Endothelial cell of umbilical vein (primary cell): ENCODE data around the gene DND1. TPM values are rescaled to one million over a fixed set of nuclear protein-coding genes. Genes with fewer than 3 reads are reported as not detected.

Source experiments
- BruUV-seq: library from RNA; stranded (reverse); fragments of 400-500 nt; replicated peaks from 2 replicates; lab custom pipeline; 2021; lab: Mats Ljungman, UMichigan
- CTCF ChIA-PET: fragments of 300-600, 350-600 bp; sonication (Branson Sonifier 250); formaldehyde crosslinking; loops from one replicate; lab custom pipeline; 2021; ENCODE audit warnings: antibody characterized with exemption, inconsistent platforms; lab: Charles Lee
- POLR2A ChIA-PET: fragments of 300-600, 350-600 bp; sonication (Branson Sonifier 250); formaldehyde crosslinking; loops from one replicate; lab custom pipeline; 2021; ENCODE audit warnings: antibody characterized with exemption, inconsistent platforms; lab: Charles Lee
- DNase-seq: peaks from one replicate; pipeline ENCODE4 v3.0.0-alpha.2; 2011; ENCODE audit warnings: low read depth, low spot score
- FAIRE-seq: peaks from 2 replicates; lab custom pipeline; 2011; peaks lifted over from hg19 to GRCh38; lab: Jason Lieb, UNC
- H2AFZ ChIP-seq: 2 replicates; pipeline ENCODE4 v1.6.0; 2012; ENCODE audit warnings: low read depth, low read length, control low read depth, inconsistent platforms
- H3K27ac ChIP-seq: 2 replicates; pipeline ENCODE4 v1.5.1; 2011; ENCODE audit warnings: low read depth, mild to moderate bottlenecking, control low read depth, low read length, moderate library complexity; ENCODE audit not compliant: insufficient read depth
- H3K27me3 ChIP-seq, 2 experiments: 2 replicates each; pipeline versions ENCODE4 v1.6.0 to v1.6.1; 2011; ENCODE audit warnings: low read length in 2 of 2, mixed read lengths in 1 of 2; ENCODE audit not compliant: control insufficient read depth in 2 of 2, insufficient read depth in 2 of 2
- H3K36me3 ChIP-seq, 2 experiments: 2 replicates in 1 of 2; 3 replicates in 1 of 2; pipeline ENCODE4 v1.5.1; 2011; ENCODE audit warnings: low read length in 2 of 2, mild to moderate bottlenecking in 1 of 2, moderate library complexity in 1 of 2; ENCODE audit not compliant: control insufficient read depth in 2 of 2, insufficient read depth in 2 of 2; ENCODE audit errors: extremely low read depth in 1 of 2
- H3K4me1 ChIP-seq: 3 replicates; pipeline ENCODE4 v1.5.1; 2011; ENCODE audit warnings: mild to moderate bottlenecking, low read length; ENCODE audit not compliant: control insufficient read depth, insufficient read depth; ENCODE audit errors: extremely low read depth
- H3K4me2 ChIP-seq: 2 replicates; pipeline ENCODE4 v1.6.1; 2011; ENCODE audit warnings: low read length, control low read depth, mixed read lengths; ENCODE audit not compliant: insufficient read depth
- H3K4me3 ChIP-seq, 3 experiments: fragments of 200-600 bp in 1 of 3; sonication (generic), shearing (Covaris generic) in 1 of 3; replicated peaks in 1 of 3; 2 replicates each; pipeline ENCODE4 v1.5.1; 2011 to 2016; ENCODE audit warnings: control low read depth in 3 of 3, low read length in 3 of 3, mild to moderate bottlenecking in 2 of 3, inconsistent platforms in 1 of 3, low read depth in 1 of 3, moderate library complexity in 1 of 3; ENCODE audit not compliant: insufficient read depth in 1 of 3
- H3K79me2 ChIP-seq: 2 replicates; pipeline ENCODE4 v1.6.0; 2012; ENCODE audit warnings: low read length, inconsistent platforms; ENCODE audit not compliant: control insufficient read depth, insufficient read depth
- H3K9ac ChIP-seq: replicated peaks from 2 replicates; pipeline ENCODE3; 2011; ENCODE audit warnings: low read length, control low read depth; ENCODE audit not compliant: insufficient read depth; ENCODE audit errors: extremely low read depth
- H3K9me1 ChIP-seq: replicated peaks from 3 replicates; pipeline ENCODE4 v1.6.0; 2011; ENCODE audit warnings: mild to moderate bottlenecking, low read length; ENCODE audit not compliant: control insufficient read depth, insufficient read depth; ENCODE audit errors: extremely low read depth
- H3K9me3 ChIP-seq: replicated peaks from 2 replicates; pipeline ENCODE4 v1.5.1; 2012; ENCODE audit warnings: low read length, inconsistent platforms; ENCODE audit not compliant: control insufficient read depth, insufficient read depth
- H4K20me1 ChIP-seq: replicated peaks from 2 replicates; pipeline ENCODE3; 2011; ENCODE audit warnings: mild to moderate bottlenecking, low read length; ENCODE audit not compliant: control insufficient read depth, insufficient read depth; ENCODE audit errors: extremely low read depth
- CTCF ChIP-seq, 2 donors: IDR thresholded peaks; 1 replicate in 1 of 2; 2 replicates in 1 of 2; pipeline ENCODE4 v1.5.1; 2011; ENCODE audit warnings: low read length in 2 of 2, mild to moderate bottlenecking in 2 of 2, moderate library complexity in 2 of 2, control low read depth in 1 of 2, inconsistent platforms in 1 of 2, low read depth in 1 of 2; ENCODE audit not compliant: insufficient read depth in 1 of 2; ENCODE audit errors: extremely low read depth in 1 of 2
- EZH2 ChIP-seq: IDR thresholded peaks from 2 replicates; pipeline ENCODE4 v1.6.1; 2012; ENCODE audit warnings: borderline replicate concordance, low read depth, mild to moderate bottlenecking, moderate library complexity, low read length, inconsistent platforms; ENCODE audit not compliant: severe bottlenecking
- FOS ChIP-seq: IDR thresholded peaks from 2 replicates; pipeline ENCODE4 v1.6.1; 2011; ENCODE audit warnings: mild to moderate bottlenecking, low read length, moderate library complexity, borderline replicate concordance; ENCODE audit not compliant: insufficient read depth
- GATA2 ChIP-seq: IDR thresholded peaks from 2 replicates; pipeline ENCODE4 v1.7.0; 2011; ENCODE audit warnings: low read depth, mild to moderate bottlenecking, moderate library complexity, mixed read lengths, low read length; ENCODE audit not compliant: insufficient read length, insufficient read depth
- JUN ChIP-seq: IDR thresholded peaks from 2 replicates; pipeline ENCODE4 v1.6.1; 2011; ENCODE audit warnings: borderline replicate concordance, low read depth; ENCODE audit not compliant: insufficient read length, insufficient read depth
- MAX ChIP-seq: IDR thresholded peaks from 2 replicates; pipeline ENCODE4 v1.6.1; 2011; ENCODE audit not compliant: insufficient read depth, insufficient read length
- MYC ChIP-seq: IDR thresholded peaks from one replicate; pipeline ENCODE4 v1.6.1; 2011; ENCODE audit warnings: mild to moderate bottlenecking, low read depth, low read length
- POLR2A ChIP-seq: IDR thresholded peaks from 2 replicates; pipeline ENCODE4 v1.6.1; 2012; ENCODE audit warnings: low read depth, mild to moderate bottlenecking, control low read depth, low read length
- POLR2AphosphoS5 ChIP-seq: IDR thresholded peaks from 2 replicates; pipeline ENCODE4 v1.6.1; 2012; ENCODE audit warnings: low read depth, mild to moderate bottlenecking, control low read depth, low read length, moderate library complexity; ENCODE audit not compliant: insufficient read depth
- dilution Hi-C: fragments of 300-500 bp; cut with MboI; formaldehyde crosslinking; loops from one replicate; pipeline ENCODE4 v1.15.0; 2019; ENCODE audit warnings: low sequenced_read_pairs; ENCODE audit not compliant: extremely low pct_ligation_motif_present
- intact Hi-C: fragments of 100-400 bp; cut with micrococcal nuclease; formaldehyde crosslinking; loops from one replicate; pipeline ENCODE4 v1.10.0; 2022
- polyA plus RNA-seq, 4 experiments: library from polyadenylated mRNA; depleted of rRNA in 3 of 4; stranded (reverse) in 3 of 4; unstranded in 1 of 4; fragments of >200 nt; gene quantifications; 2 replicates each; pipeline versions ENCODE4 v1.2.1 to v1.2.3, GENCODE V29; 2011 to 2012; ENCODE audit warnings: missing spikeins in 1 of 4
- total RNA-seq: library from RNA; stranded (reverse); gene quantifications from 2 replicates; pipeline ENCODE4 v1.2.3, GENCODE V29; 2021

The DND1 gene
- total and polyA plus RNA-seq, 2 donors (not counting 3 experiments of a cell fraction or from before 2014, with no cell fraction given) = 1.1 to 1.2 TPM

GRCh38 chr5:140632366-140633020 is 40.9 kb downstream of the DND1 start:
- intact Hi-C loops (loop anchor here (10.0 kb wide), 1 partner anchor 388 kb away; no protein-coding TSS in a partner anchor), dilution Hi-C loops (no loop called here)
- Histone ChIP-seq H3K27me3 (peaks cover 0 to 3% of the 10 kb centered on the region in 2 experiments), H3K9me3 (no peaks in the 10 kb centered on the region), H3K79me2 (no peaks in the 10 kb centered on the region), H2AFZ (peak overlapping the region; percentile 99), H3K4me3 (peak overlapping the region; percentile 28 to 57 (median 47)), H3K36me3 (no peaks in the 10 kb centered on the region), H3K9me1 (no peaks in the 10 kb centered on the region), H3K27ac (no peak overlapping the region), H4K20me1 (no peaks in the 10 kb centered on the region), H3K4me2 (peak overlapping the region; percentile 88), H3K9ac (no peak overlapping the region), H3K4me1 (peaks cover 15% of the 10 kb centered on the region)
- ChIA-PET CTCF (interaction anchor here (0.6 to 5.4 kb wide), 14 partner anchors 9 to 273 kb away, joined by 3 to 108 read pairs (median 4); partner anchors contain the start of genes ANKHD1, EIF4EBP3 and SRA1), POLR2A (interaction anchor here (0.7 kb wide), 1 partner anchor 43 kb away, joined by 3 read pairs; no protein-coding TSS in a partner anchor)
- BruUV-seq = no TSS peak
- TF ChIP-seq MAX (no peak), EZH2 (peak; percentile 70), GATA2 (no peak)
- peak; percentile 67 for DNase-seq
- peak; percentile 85 for FAIRE-seq

GRCh38 chr5:140631831-140632365 is 41.5 kb downstream of the DND1 start:
- FAIRE-seq (peak; percentile 62), DNase-seq (no peak)
- no TSS peak for BruUV-seq
- ChIA-PET CTCF (interaction anchor here (1.2 to 5.4 kb wide), 9 partner anchors 10 to 392 kb away, joined by 3 to 108 read pairs (median 6); partner anchors contain the start of genes EIF4EBP3 and SRA1), POLR2A (no interaction called here)
- TF ChIP-seq FOS (no peak), MAX (no peak), MYC (no peak), POLR2A (no peak), JUN (no peak), POLR2AphosphoS5 (no peak), EZH2 (no peak), CTCF (IDR thresholded peaks at IDR 0.05; ENCODE audit: extremely low read depth in 1 of 2, insufficient read depth in 1 of 2, low read depth in 1 of 2, low read length in 2 of 2) (no peak), GATA2 (no peak)
- dilution Hi-C loops = no loop called here
- Histone ChIP-seq H3K9me1 (no peaks in the 10 kb centered on the region), H3K9me3 (no peaks in the 10 kb centered on the region), H3K27ac (no peak overlapping the region), H3K4me1 (peaks cover 15% of the 10 kb centered on the region), H3K4me2 (peak overlapping the region; percentile 88), H3K36me3 (no peaks in the 10 kb centered on the region), H3K79me2 (no peaks in the 10 kb centered on the region), H2AFZ (peak overlapping the region; percentile 99), H3K27me3 (peaks cover 0 to 3% of the 10 kb centered on the region in 2 experiments), H3K9ac (no peak overlapping the region), H3K4me3 (peak overlapping the region; percentile 28 to 57 (median 47)), H4K20me1 (no peaks in the 10 kb centered on the region)
- intact Hi-C loops = loop anchor here (10.0 kb wide), 1 partner anchor 387 kb away; no protein-coding TSS in a partner anchor
